HepG2 (cell line): ENCODE results near the gene STARD10. TPM values are rescaled to one million over a fixed set of nuclear protein-coding genes. Genes with fewer than 3 reads are reported as not detected.
A peak's percentile ranks its signal among the peaks of the same experiment; 100 is the strongest.

Source experiments
- ATF7-NPFF ChIP-seq: sonication (generic); formaldehyde crosslinking; IDR thresholded peaks from 2 replicates; pipeline ENCODE4 v1.8.1; 2023; ENCODE audit warnings: mild to moderate bottlenecking, low read depth, missing genetic modification reagents, moderate library complexity
- CAMTA2 ChIP-seq: sonication (generic); formaldehyde crosslinking; IDR thresholded peaks from 2 replicates; pipeline ENCODE4 v1.4.0; 2020; ENCODE audit warnings: mild to moderate bottlenecking, missing genetic modification reagents, borderline replicate concordance
- IKZF1 ChIP-seq: fragments of 450-650 bp; IDR thresholded peaks from 2 replicates; pipeline ENCODE4 v1.7.1; 2016
- MAFG ChIP-seq: sonication (generic); formaldehyde crosslinking; IDR thresholded peaks from 2 replicates; pipeline ENCODE4 v1.5.1; 2020; ENCODE audit warnings: mild to moderate bottlenecking, missing genetic modification reagents
- MLX ChIP-seq: IDR thresholded peaks from 2 replicates; pipeline ENCODE4 v1.6.1; 2016
- MYNN ChIP-seq: sonication (generic); formaldehyde crosslinking; IDR thresholded peaks from 2 replicates; pipeline ENCODE4 v1.4.0; 2020; ENCODE audit warnings: mild to moderate bottlenecking, low read depth, missing genetic modification reagents
- NCOA1 ChIP-seq: sonication (generic); formaldehyde crosslinking; IDR thresholded peaks from 2 replicates; pipeline ENCODE4 v1.9.0; 2021; ENCODE audit warnings: missing genetic modification reagents
- ONECUT2 ChIP-seq: sonication (generic); formaldehyde crosslinking; IDR thresholded peaks from 2 replicates; pipeline ENCODE4 v1.4.0; 2020; ENCODE audit warnings: missing genetic modification reagents
- PITX1 ChIP-seq: sonication (generic); formaldehyde crosslinking; IDR thresholded peaks from 2 replicates; pipeline ENCODE4 v1.5.1; 2020; ENCODE audit warnings: mild to moderate bottlenecking, missing genetic modification reagents
- PRDM15 ChIP-seq: sonication (generic); formaldehyde crosslinking; IDR thresholded peaks from 2 replicates; pipeline ENCODE4 v1.4.0; 2020; ENCODE audit warnings: missing genetic modification reagents
- RBFOX2 ChIP-seq: fragments of 200-400 bp; formaldehyde crosslinking; IDR thresholded peaks from 2 replicates; pipeline ENCODE4 v1.6.1; 2017; ENCODE audit warnings: low read depth, mild to moderate bottlenecking, low read length
- RELA ChIP-seq: sonication (generic); formaldehyde crosslinking; IDR thresholded peaks from 2 replicates; pipeline ENCODE4 v1.4.0; 2020; ENCODE audit warnings: missing genetic modification reagents
- RFX1 ChIP-seq: fragments of 450-650 bp; IDR thresholded peaks from 2 replicates; pipeline ENCODE4 v1.6.1; 2017
- SAP130 ChIP-seq: IDR thresholded peaks from 2 replicates; pipeline ENCODE4 v1.6.1; 2016; ENCODE audit warnings: low read depth
- SNAPC4 ChIP-seq: sonication (generic); formaldehyde crosslinking; IDR thresholded peaks from 2 replicates; pipeline ENCODE4 v1.4.0; 2020; ENCODE audit warnings: mild to moderate bottlenecking, missing genetic modification reagents
- ZNF460 ChIP-seq: sonication (generic); formaldehyde crosslinking; IDR thresholded peaks from 2 replicates; pipeline ENCODE4 v1.5.1; 2020; ENCODE audit warnings: missing genetic modification reagents, mild to moderate bottlenecking, borderline replicate concordance
- ZNF580 ChIP-seq: IDR thresholded peaks from 2 replicates; pipeline ENCODE4 v1.6.1; 2016; ENCODE audit warnings: low read depth, borderline replicate concordance
- ZNF644 ChIP-seq: IDR thresholded peaks from 2 replicates; pipeline ENCODE4 v1.6.1; 2016; ENCODE audit warnings: low read depth
- ZNF678 ChIP-seq: sonication (generic); formaldehyde crosslinking; IDR thresholded peaks from 2 replicates; pipeline ENCODE4 v1.4.0; 2020; ENCODE audit warnings: mild to moderate bottlenecking, missing genetic modification reagents
- ZSCAN12 ChIP-seq: sonication (generic); formaldehyde crosslinking; IDR thresholded peaks from 2 replicates; pipeline ENCODE4 v1.9.0; 2021; ENCODE audit warnings: mild to moderate bottlenecking, missing genetic modification reagents
- polyA plus RNA-seq, 8 experiments: library from polyadenylated mRNA; depleted of rRNA in 3 of 8; stranded (reverse) in 7 of 8; unstranded in 1 of 8; fragments of >200 nt; fragmentation: Illumina TruSeq in 4 of 8; extraction: Trizol in 4 of 8; gene quantifications; 2 replicates each; pipeline versions ENCODE4 v1.2.1 to v1.2.3, GENCODE V29; 2011 to 2016; ENCODE audit warnings: low read depth in 4 of 8, missing spikeins in 1 of 8, mixed read lengths in 1 of 8; ENCODE audit not compliant: insufficient read depth in 1 of 8
- total RNA-seq, 5 experiments: library from RNA; depleted of rRNA; stranded (reverse); fragments of >200 nt; fragmentation: Illumina TruSeq; extraction: Trizol; gene quantifications; 2 replicates each; pipeline ENCODE4 v1.2.3, GENCODE V29; 2016; ENCODE audit warnings: low read depth in 1 of 5

The STARD10 gene
- total and polyA plus RNA-seq, 2 of the 13 experiments (the other 11 are each of a cell fraction or from before 2014, with no cell fraction given) = 260 to 341 TPM

- TF ChIP-seq ZNF460 (CRISPR knock-in tag) (no peak), ZSCAN12 (no peak), MAFG (CRISPR knock-in tag) (no peak), RELA (CRISPR knock-in tag) (peak; percentile 93; the same call in 1 of the 2 replicates), SAP130 (CRISPR knock-in tag) (peak; percentile 32; the same call in 1 of the 2 replicates), CAMTA2 (no peak), RBFOX2 (peak; percentile 78), ZNF678 (CRISPR knock-in tag) (no peak), MLX (CRISPR knock-in tag) (no peak), ZNF644 (CRISPR knock-in tag) (no peak), PITX1 (CRISPR knock-in tag) (no peak), NCOA1 (CRISPR knock-in tag) (no peak), ONECUT2 (CRISPR knock-in tag) (no peak), PRDM15 (CRISPR knock-in tag) (no peak; the same call in 1 of the 2 replicates), IKZF1 (no peak), ZNF580 (CRISPR knock-in tag) (0 out of 2 replicates have a peak, but pooled peaks have one; percentile 42), RFX1 (no peak), MYNN (CRISPR knock-in tag) (no peak), ATF7-NPFF (CRISPR knock-in tag) (peak; percentile 25; the same call in 1 of the 2 replicates), SNAPC4 (CRISPR knock-in tag) (no peak)
Observed at GRCh38 chr11:72814286-72815109, 20.7 kb upstream of the STARD10 start, which contains the start of gene ATG16L2 (continued).
